HG02759 (cell line): Measurements from ENCODE around the gene PTPRD.
"Not testable (repeated sequence)": the region's sequence is repeated elsewhere in the genome, so short reads cannot be mapped to it uniquely, and the experiment has no call there.

Experiments used
- ATAC-seq: cut with Tn5 transposase; IDR thresholded peaks from one replicate; pipeline ENCODE4 v1.9.1; 2021; ENCODE audit warnings: mild to moderate bottlenecking, moderate library complexity; ENCODE audit not compliant: unreplicated experiment

PTPRD gene

DNA sequence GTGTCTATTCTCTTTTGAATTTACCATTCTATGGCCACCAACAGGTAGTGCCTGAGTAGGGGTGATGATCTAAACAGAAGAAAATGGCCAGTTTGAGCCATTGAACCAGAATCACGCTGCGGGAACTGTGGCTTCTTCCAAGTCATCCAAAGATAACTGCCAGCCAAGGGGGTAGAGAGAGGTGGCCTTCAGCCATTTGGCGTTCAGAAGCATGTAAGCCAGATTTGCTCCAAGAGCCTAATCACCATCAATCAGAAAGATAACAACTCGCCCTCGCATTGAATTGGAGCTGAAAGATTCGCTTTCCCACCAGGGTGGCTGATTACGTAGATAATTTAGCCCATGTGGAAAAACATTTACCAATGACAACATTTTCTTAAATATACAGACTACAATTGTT is 1510.5 kb downstream of the PTPRD start:
- ATAC-seq, result no peak

DNA sequence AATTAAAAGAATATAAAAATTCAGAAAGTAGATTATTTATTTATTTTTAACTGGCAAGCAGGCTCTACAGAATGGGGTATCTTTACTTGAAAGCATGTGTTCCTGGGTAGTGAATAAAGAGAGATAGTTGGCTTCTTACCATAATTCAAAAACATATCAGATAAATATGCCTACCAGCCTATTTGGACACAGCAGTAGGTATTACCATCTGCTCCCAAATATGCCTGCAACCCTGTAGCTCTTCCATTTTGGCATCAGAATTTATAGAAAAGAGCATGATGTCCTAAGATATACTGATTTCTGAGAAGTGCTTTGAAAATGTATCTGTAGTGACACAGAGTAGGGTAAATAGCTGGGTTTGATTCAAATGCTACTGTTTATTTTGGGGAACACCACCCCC is 1512.7 kb downstream of the PTPRD start:
- no peak for ATAC-seq

DNA sequence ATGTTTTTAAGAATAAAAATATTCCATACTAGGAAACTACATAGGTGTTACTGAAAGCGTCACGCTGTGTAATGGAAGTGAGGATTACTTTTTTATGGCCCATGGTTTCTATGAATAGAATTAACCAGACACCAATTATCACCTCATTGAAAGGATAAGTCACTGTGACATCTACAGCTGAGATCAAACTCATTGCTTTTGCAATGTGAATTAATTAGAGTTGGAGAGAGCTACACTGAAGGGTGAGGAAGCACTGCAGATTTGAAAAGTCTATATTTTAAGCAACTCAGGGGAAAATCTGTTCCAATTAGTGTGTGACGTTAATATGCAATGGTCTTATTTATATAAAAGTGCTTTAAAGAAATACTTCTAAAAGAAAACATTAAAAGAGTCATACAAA is 1513.2 kb downstream of the PTPRD start:
- no peak for ATAC-seq

DNA sequence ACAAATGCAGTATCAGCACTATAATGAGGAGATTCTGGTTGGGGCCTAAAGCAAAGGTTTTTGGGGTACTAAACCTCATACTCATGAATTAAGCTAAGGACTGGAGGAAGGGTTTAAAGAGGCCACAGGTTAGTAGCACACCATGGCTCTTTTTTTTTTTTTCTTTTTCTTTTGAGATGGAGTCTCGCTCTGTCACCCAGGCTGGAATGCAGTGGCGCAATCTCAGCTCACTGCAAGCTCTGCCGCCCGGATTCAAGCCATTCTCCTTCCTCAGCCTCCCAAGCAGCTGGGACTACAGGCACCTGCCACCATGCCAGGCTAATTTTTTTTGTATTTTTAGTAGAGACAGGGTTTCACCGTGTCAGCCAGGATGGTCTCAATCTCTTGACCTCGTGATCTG is 1515.5 kb downstream of the PTPRD start:
- ATAC-seq, result not testable (repeated sequence)

DNA sequence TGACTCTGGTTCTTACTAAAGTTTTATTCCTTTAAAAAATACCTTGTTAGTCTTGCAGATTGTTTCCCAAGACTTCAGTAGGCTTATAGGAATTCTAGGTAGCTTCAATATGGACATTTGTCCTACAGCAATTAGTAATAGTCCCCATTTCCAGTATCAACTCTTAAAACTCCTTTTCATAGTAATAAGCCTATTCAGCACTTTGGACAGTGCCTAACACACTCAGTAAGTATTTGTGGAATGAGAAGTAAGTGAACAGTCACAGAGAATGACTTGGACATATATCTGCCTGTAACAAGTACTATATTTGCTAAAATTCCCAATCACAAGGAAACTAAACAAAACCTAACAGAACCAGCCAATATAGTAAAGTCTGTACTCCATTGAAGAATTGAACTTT is 1521.4 kb downstream of the PTPRD start:
- ATAC-seq, result no peak

DNA sequence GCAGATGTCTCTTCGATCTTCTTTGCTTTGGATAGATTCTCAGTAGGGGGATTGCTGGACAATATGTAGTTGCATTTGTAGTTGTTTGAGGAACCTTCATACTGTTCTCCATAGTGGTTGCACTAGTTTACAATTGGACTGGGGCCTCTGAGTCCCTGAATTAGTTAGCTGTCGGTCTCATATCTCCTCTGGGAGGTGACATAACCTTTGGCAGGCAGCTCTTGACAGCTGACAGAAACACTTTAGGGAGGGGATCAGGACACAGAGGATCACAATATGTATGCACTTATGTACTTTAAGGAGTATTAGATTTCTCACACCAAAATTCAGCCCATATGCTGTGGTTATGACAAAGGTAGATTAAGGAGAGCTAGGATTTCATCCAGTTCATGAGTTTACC is 1533.3 kb downstream of the PTPRD start:
- ATAC-seq, result no peak

DNA sequence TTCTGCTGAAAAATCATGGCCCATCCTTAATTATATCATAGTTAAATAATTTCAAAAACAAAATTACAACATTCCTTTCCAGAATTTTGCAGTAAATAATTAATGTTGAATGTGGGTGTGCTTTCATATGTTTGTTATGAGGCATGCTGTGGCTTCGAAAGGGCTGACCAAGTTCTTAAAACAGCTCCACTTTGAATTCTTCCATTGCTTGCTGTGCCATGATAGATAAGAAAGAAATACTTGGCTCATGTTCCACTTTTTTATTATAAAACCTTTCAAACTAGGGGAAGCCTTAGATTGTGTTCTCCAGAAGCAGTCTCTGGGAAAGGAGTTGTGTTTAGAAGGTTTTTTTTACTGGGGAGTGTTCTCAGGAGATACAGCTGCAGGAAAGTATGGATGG is 1534.5 kb downstream of the PTPRD start:
- ATAC-seq, result no peak

DNA sequence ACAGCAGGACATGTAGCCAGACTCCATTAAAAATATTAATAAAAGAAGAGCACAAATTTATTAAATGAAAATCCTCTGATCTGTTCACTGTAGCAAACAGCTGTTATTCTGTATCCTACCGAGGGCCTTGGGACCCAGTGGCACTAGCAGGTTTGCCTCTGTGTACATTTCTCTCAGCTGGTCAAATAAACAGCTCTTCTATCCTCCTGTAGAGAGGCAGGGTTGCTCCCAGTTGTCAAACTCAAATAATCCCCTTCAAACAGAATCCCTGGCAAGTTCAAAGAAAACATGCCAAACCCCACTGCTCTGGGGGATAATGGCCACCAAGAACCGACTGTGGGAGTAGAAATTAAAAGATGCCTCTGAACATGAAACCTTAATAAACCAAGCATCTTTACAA is 1551.2 kb downstream of the PTPRD start:
- no peak for ATAC-seq

DNA sequence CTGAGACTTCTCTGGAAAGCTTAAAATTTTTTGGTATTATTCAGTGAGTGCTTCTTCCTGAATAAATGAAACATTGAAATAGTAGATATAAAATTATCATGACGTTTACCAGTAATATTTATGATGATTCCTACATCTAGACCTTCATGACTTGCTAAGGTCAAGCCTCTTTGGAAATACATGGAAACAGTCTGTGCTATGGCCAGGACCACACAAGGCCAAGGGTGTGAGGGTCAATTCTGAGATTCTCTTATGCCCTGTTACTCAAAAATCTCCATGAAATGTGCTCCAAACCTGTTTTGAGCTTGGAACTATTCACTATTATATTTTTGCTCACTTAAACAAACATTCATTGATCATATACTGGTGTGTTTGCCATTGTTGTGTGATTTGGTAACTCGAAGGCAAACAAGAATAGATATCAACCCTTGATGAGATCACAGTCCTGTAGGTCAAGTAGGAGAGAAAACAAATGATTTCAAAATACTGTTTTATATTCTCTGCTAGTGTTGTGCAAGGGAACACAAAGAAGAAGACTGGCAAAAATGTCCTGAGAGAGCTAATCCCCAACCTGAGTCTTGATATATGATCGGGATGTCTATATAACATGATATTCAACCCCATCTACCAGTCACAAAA is 1558.3 kb downstream of the PTPRD start:
- ATAC-seq, result no peak

DNA sequence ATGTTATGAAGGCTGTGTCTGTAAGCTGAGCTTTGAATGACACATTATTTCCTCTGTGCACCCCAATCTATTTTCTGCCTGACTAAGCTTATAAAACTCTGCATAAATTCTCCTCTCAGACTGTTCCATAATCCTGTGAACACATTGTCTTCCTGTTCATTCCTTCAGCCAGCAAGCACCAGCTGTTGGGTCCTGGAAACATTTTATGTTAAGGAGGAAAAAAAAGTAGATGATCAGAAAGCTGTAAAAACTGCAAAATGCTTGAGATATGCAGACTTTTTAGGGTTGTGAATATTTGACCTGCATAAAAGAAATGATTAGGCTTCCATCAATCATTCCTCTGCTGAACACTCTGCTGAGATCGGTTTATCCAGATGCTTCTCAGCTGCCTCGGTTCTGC is 1567.2 kb downstream of the PTPRD start:
- ATAC-seq, result no peak

DNA sequence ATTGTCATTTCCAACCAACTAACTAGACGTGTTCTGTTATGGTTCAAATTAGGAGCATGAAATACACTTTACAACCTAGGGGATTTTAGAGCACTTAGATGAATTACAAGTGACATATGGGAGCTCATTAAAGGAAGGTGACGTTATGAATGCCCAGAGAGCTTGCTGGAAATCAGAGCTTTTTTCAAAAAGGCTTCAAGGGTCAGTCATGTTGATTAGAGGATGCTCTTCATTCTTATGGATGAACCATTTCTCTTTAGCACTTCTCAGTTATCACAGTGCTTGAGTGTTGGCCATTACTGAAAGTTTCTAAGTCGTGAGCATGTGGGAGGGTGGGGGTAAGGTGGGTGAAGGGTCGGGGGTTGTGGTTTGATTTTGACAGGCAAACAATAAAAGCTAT is 1567.7 kb downstream of the PTPRD start:
- no peak for ATAC-seq

DNA sequence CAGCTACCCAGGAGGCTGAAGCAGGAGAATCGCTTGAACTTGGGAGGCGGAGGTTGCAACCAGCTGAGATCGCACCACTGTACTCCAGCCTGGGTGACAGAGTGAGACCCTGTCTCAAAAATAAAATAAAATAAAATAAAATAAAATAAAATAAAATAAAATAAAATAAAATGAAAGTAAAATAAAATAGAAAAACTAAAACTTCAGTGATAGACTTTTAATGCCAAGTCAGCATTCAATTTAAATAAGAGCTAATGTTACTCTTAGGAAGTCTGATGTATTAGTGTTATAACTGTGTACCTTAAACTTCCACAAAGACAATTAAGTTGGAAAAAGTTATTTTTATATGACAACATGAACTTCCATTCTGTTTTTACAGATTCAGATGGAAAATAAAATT is 1569.0 kb downstream of the PTPRD start:
- ATAC-seq, result not testable (repeated sequence)

DNA sequence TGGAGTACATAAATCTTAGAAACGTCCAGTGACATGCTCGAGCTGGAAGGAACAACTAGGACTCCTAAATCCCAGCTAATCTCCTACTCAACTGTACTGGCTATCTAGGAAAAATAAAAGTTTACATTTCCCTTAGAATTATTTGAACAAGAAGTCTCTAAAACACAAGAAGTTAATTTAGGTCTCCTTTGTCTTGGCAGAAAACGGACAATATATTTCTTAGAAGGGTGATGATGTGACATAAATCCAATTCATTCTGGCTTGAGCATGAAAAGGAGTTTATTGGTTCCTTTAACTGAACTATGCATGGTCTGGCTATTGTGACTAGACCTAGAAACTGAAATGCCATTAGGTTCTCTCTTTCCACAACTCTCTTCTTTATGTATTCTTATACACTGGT is 1571.0 kb downstream of the PTPRD start:
- no peak for ATAC-seq

DNA sequence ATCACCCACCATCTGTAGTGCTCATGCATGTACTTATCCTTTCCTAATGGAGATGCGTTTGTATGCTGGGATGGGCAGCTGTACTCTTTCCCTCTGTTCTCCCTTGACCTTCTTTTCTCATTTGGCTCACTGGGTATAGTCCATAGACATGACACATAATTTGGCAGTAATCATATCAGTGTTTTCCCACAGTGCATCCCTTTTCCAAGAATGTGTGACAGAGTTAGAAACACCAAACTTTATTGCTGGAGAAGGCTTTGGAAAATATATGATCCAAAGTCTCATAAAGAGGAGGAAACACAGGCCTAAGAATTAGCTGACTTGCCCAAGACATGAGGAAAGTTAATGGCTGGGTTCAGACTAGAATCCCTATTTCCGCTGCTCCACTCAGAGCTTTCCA is 1579.8 kb downstream of the PTPRD start:
- ATAC-seq, result no peak

DNA sequence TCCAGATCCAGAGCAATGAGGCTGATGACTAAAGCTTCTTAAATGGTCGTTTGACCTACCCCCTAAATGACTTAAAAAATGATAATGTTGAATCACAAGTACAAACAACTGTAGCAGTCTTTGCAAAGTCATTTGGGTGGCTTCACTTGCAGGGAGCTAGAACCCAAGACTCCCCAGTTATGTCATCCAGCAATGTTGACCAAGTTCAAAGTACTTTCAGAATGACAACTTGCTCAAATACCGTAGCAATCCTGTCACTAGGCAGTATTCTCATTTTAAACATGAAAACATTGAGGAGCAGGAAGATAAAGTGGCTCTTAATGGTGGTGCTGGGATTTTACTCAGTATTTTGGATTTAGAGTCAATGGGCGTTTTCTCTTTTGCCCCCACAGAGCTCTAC is 1596.2 kb downstream of the PTPRD start:
- ATAC-seq, result no peak

DNA sequence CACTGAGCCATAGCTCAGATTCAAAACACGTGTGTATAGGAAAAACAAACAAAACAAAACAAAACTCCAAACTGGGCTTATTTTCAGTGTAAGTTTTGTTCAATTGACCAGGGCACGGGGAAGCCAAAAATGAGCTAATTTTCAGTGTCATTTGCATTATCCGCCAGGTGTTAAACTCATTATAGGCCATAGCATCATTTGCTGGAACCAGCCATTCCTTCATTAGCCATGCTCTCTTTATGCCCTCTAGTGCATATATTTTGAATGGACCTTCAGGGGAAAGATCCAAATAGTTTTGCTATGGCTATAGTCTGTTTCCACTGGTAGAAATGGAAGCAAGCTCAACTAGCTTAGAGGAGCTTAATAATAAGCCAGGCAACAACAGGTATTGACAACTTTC is 1608.0 kb downstream of the PTPRD start:
- ATAC-seq, result no peak

DNA sequence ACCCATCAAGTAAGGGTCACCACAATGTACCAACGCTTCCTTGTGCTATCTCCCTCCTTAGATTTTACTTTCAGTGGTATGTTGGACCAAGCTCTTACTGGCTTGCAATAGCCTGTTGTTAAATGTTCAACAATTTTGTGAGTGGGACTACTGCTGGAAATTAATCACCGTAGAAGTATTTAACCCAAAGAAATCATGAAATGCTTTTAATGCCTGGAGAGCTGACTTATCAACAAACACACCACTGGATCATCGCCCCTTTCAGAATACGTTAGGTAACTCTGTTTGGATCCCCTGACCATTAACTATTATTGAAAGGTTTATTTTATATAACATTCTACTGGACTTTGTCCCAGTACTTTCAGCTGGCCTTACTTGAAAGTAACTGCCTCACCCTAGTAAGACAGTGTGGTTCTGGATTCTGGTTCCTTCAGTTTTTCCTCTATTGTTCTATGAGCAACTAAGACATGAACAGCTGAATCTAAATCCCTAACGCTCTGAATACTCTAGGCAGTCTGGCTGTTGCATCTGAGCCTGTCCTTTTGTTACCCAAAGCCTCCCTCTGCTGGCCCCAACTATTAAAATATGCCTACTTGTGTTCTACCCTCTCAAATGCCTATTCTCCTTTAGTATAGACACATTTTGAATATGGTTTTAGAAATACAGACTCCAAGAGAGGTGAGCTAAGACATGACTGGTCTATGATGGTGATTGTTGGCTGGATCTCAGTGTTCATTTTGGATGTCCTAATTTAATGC is 1609.8 kb downstream of the PTPRD start:
- no peak for ATAC-seq

DNA sequence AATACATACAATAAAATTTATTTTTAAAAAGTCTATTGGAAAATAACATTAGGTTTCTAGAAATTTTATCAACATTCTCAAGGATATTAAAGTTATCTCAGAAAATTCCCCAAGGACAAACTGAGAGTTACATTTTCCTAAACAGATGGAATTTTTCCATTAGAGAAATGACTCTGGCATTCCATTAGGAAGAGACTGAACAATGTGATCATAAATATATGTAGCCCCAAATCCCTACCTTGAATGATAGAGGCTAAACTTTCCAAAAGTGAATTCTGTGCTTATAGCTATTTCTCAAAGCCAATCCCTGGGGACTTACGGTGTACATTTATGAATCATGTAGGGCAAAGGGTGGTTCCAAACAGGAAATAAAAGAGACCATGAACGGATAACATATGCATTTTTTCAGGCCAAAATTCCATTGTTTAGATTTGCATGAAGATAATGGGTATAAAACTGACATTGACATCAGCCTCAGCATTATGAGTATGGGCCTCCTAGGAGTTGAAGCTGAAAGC is 1632.2 kb downstream of the PTPRD start:
- ATAC-seq, result no peak

DNA sequence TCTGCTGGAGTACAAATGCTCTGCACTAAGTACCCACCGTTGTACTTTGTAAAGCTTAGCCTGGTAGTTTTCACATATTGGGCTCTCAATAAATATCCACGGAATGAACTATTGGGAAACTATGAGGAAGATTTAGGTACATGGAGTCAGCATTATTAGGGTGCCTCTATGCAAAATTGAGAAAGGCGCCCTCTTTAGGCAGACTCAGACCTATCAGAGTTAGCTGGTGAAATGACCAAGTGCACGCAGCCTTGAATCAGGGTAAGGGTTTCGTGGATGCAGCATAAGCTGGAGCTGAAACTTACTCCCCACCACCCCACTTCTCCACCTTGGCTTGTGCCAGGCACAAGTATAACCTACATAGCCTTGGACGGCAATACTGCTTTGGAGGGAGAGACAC is 1634.5 kb downstream of the PTPRD start:
- no peak for ATAC-seq

DNA sequence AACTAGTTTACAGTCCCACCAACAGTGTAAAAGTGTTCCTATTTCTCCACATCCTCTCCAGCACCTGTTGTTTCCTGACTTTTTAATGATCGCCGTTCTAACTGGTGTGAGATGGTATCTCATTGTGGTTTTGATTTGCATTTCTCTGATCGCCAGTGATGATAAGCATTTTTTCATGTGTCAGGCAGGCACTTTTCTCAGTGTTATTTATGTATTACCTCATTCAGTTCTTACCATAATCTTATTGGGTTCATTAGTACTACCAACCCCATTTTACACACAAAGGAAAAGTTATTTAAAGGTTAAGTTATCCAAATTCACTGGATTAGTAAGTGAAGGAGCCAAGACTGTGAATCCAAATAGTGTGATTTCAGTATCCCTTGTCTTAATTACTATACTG is 1644.5 kb downstream of the PTPRD start:
- not testable (repeated sequence) for ATAC-seq

DNA sequence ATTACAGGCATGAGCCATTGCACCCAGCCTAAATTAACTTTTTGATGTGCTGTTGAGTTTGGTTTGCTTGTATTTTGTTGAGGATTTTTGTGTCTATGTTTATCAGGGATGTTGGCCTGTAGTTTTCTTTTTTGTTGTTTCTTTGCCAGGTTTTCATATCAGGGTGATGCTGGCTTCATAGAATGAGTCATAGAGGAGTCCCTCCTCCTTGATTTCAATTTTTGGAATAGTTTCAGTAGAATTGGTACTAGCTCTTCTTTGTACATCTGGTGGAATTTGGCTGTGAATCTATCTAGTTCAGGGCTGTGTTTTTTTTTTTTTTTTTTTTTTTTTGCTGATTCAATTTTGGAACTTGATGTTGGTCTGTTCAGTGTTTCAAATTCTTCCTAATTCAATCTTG is 1648.9 kb downstream of the PTPRD start:
- ATAC-seq, result no peak

DNA sequence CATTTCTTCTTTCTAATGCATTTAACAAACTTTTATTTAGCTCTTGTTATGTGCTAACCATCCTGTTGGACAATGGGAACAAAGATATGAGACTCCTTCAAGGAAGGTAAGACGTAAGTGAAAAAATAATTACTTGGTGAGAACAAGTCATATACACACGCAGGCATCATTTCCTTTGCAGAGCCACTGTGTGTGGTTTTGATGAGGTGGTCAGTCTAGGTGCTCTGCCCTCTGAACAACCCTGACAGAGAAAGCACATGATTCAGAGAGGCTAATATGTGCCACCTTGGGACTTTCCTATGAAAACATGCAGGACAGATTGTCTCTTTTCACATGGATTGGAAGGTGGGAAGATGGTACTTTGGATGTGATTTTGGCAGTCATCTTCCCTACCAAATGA is 1650.7 kb downstream of the PTPRD start:
- ATAC-seq, result no peak
